HG03442 (cell line): ENCODE results near the gene VWC2.

Experiments
- ATAC-seq: cut with Tn5 transposase; IDR thresholded peaks from one replicate; pipeline ENCODE4 v1.9.1; 2021; ENCODE audit warnings: mild to moderate bottlenecking, moderate library complexity; ENCODE audit not compliant: unreplicated experiment

The VWC2 gene

GRCh38 chr7:49773218-49773935, at the start of gene VWC2:
VWC2 (plus strand) TSS chr7:49773638; CDS start chr7:49775436, 1,798 bp downstream.
- ATAC-seq, result no peak

DNA sequence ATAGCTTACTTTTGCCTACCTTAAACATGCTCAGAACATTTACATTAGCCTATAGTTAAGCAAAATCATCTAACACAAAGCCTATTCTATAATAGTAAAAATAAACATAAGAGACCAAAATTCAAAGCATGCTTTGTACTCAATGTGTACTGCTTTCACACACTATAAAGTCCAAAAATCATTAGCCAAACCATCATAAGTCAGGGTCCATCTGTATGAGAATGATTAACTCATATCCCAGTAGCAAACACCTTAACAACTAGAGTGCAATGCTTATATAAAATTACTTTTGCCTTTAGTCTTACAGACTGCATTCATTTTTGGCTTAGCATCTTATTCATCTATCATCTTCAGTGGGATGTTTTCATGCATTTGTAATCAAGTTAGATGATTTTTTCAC, 49.4 kb upstream of the VWC2 start:
- ATAC-seq, result no peak

GRCh38 chr7:49731836-49732235, 41.6 kb upstream of the VWC2 start:
- ATAC-seq, result no peak

DNA sequence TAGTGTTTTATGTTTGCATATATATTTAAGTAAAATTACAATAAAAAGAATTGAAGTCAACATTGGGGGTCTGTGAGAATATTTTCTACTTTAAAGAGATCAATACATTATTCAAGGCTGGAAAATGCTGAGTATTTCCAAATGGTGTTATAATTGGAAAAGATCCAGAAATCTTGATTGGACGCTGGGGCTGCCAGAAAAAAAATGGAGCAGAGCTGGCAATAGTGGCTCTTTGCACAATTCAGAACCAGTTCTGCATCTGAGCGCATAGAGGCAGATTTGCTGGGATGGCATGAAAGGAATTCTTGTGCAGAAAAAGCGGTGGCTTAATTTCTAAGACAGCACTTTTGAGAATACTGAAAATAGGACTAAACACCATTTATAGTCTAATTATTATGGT, 10.8 kb upstream of the VWC2 start:
- ATAC-seq, result no peak

GRCh38 chr7:49763791-49764190, 9.6 kb upstream of the VWC2 start:
- no peak for ATAC-seq

GRCh38 chr7:49766966-49767365, 6.5 kb upstream of the VWC2 start:
- ATAC-seq, result peak; percentile 82

DNA sequence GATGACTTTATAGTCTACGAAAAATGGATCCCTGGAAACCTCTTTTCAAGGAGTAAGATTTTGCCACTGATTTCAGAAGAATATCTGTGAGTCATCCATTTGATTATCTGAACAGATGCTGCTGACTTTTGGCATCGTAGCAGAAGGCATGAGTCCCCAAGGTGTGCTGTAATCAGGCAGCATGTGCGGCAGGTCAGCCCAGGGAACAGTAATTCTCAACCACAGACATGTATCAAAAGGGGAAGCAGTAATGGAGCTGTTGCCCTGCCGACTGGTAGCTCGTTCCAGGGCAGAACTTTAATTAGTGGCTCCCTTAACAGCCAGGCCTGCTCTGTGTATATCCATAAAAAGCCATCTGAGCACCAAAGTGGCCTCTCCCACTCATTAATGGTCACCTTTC, 5.7 kb upstream of the VWC2 start:
- no peak for ATAC-seq

DNA sequence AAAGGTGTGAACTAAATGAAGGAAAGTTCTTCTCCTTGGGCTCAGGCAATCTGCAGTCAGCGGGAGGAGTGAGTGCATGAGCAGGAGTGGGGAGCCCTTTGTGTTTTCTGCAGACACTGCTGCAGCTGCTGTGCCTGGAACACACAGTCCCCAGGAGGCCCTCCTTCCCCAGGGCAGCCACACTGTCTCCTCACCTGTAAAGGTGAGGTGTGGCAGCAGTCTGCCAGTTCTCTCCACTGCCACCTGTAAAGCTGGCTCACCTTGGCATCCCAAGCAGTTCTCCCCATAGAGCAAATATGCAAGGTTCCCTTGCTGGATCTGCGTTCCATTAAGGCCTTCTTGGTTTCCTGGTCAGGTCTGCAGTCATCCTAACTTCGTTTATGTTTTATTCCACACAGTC, 5.2 kb upstream of the VWC2 start:
- no peak for ATAC-seq

DNA sequence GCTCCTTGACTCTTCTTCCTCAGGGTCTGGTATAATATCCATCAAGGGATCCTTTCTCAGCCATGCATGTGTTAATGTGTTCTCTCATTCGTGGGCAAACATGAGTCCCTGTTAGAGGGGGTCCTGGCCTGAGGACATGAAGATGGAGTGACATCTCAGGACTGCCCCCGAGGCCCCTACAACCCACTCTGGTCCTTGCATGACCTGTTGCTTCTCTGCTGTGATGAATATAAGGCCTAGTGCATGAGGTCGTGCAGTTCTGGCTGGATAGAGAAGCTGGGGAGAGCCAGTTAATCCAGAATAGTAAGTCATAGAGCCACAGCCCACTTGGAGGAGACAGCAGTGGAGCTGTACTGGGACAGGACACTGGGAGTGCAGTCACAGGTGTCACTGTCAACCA, 4.6 kb upstream of the VWC2 start:
- no peak for ATAC-seq

DNA sequence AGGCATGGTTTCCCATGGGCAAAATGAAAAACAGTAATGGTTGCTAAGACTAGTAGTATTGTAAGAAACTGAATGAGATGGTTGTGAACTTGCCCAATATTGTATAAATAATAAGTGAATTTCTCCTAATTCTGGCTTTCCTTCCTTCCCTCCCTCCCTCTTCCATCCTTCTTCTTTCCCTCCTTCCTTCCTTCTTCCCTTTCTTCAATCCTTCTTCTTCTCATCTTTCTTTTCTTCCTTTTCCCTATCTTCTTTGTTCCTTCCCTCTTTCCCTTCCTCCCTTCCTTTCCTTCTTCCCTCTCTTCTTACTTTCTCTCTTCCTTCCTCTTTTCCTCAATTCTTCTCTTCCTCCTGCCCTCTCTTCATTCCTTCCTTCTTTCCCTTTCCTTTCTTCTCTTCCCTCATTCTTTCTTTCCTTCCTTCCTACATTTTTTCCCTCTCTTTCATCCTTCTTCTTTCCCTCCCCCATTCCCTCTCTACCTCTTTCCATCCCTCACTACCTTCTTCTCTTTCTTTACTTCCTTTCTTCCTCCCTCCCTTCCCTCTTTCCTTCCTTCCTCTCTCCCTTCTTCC, 4.1 kb upstream of the VWC2 start:
- ATAC-seq, result no peak

DNA sequence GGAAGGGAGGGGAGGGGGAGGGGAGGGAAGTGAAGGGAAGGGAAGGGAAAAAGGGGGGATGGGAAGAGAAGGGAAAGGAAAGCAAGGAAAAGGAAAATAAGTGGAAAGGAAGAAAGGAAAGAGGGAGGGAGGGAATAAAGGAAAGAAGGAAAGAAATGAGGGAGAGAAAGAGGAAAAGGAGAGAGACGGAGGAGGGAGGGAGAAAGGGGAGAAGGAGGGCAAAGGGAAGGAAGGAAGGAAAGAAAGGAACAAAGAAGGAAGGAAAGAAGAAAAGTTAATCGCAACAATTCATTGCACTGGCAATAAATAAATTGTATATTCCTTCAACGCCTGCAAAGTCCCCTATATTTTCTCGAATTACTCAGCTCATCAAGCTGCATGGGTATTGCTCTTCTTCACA, 2.6 kb upstream of the VWC2 start:
- ATAC-seq, result no peak

- ATAC-seq, result peak; percentile 48
Observed at GRCh38 chr7:49771427-49772176, 1.8 kb upstream of the VWC2 start.

DNA sequence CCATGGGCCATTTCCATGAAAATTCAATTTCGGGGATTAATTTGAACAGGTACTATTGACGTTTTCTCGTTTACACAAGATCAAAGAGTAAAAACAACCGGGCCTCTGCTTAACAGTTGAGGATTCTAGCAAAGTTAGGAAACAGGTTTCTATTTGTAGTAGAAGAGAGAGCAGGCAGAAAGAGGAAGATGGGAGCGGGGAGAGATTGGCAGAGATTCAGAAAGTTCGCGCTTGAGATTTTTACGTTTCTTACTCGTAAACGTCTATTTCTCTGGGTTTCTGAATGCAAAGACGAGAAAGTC, 571 bp upstream of the VWC2 start:
- no peak for ATAC-seq

DNA sequence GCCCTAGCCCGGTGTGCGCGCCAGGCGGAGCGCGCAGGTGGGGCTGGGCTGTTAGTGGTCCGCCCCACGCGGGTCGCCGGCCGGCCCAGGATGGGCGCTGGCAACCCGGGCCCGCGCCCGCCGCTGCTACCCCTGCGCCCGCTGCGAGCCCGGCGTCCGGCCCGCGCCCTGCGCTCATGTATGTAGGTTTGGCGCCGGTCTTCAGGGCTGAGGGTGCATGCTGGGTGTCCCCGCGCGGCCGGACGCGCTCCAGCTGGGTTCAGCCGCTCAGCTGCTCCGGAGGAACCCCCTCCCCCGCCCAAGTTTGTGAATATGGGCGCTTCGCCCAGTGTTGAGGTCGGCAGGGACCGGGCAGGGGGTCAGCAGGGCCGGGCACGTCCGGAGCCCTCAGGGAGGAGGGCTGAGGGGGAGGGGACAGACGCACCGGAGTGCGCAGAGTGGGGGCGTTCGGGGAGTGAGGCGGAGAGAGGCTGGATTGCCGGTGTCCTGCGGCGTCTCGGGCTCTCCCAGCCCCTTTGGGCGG, 559 bp downstream of the VWC2 start:
- no peak for ATAC-seq

DNA sequence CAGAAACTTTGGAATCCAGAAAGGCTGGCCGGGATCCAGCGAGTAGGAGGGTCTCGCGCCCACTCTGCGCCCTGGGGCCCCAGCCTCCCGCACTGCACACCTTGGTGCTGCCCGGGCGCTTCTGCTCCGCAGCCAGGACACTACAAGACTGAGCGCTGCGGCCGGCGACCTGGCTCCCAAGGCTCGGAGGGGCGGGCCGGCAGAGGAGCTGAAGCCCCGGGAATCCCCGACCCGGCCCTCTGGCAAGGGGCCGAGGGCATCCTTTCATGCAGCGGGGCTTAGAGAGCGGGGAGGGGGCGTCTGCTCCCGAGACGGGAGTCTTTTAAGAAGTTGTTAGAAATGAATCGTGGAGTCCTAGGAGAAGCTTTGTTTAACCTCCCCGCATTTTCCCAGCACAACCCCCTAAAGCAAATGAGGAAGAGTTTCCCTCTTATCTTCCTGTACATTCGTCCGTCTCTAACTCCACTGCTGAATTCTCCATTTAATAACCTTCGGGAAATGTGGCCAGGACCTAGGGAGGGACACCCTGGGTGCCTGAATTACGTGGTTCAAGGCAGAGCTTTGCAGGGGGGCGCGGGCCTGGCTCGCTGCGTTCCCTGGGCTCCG, 1.1 kb downstream of the VWC2 start:
- no peak for ATAC-seq

DNA sequence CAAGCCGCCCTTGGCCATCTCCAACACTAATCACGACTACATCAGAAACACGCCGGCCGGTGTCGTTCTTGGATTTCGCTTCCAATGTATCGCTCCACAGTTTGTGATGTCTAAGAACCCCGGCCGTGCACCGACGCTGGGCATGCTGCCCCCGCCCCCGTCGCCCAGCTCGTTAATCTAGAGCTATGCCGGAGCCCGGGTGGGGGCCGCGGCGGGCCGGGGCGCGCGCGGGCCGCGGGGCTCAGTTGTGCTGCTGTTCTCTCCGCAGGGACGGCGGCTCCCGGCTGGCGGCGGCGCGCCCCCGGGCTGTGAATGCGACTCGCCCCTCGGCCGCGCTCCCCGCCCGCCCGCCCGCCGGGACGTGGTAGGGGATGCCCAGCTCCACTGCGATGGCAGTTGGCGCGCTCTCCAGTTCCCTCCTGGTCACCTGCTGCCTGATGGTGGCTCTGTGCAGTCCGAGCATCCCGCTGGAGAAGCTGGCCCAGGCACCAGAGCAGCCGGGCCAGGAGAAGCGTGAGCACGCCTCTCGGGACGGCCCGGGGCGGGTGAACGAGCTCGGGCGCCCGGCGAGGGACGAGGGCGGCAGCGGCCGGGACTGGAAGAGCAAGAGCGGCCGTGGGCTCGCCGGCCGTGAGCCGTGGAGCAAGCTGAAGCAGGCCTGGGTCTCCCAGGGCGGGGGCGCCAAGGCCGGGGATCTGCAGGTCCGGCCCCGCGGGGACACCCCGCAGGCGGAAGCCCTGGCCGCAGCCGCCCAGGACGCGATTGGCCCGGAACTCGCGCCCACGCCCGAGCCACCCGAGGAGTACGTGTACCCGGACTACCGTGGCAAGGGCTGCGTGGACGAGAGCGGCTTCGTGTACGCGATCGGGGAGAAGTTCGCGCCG, 1.9 kb downstream of the VWC2 start:
- no peak for ATAC-seq

DNA sequence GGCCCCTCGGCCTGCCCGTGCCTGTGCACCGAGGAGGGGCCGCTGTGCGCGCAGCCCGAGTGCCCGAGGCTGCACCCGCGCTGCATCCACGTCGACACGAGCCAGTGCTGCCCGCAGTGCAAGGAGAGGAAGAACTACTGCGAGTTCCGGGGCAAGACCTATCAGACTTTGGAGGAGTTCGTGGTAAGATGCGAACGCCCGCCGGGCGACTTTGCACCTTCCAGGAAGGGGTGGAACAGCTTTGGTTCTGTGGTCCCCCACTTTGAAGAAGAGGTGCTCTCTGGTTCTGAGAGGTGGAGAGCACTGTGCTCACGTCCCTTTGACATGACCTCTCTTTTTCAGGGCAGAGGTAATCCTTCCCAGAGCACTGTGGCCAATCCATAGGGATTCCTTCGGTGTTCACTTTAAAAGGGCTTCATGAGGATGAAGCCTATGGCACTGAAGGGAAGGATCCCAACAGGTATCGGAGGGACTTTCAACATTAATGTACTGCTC, 2.6 kb downstream of the VWC2 start:
- ATAC-seq, result no peak

- ATAC-seq, result no peak
Observed at GRCh38 chr7:49776994-49777393, 3.6 kb downstream of the VWC2 start.

- ATAC-seq, result no peak
Observed at GRCh38 chr7:49778731-49779270, 5.4 kb downstream of the VWC2 start.

DNA sequence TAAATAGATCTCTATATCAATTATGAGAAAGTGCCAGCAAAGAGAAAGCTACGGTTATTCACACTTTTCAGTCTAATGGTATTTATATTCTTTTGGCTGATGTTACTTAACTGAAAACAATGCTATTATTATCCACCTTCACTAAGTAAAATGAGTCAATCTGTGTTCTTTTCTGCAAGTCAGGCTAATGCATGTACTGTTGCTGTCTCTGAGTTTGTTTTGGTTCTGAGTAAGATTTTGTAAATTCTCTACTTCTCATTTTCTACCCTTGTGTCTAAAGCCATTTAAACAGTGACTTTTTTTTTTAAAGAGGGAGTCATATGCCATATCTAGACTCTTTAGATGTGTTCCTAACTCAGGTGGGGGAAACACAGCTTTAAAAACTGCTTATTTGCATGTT, 7.5 kb downstream of the VWC2 start:
- ATAC-seq, result no peak
